ENCODE results near the gene SLC29A4.
"Not testable (repeated sequence)": the region's sequence is repeated elsewhere in the genome, so short reads cannot be mapped to it uniquely, and the experiment has no call there.

SLC29A4 gene

GRCh38 chr7:5270788-5271187, 12.0 kb upstream of the SLC29A4 start:
- Histone ChIP-seq H3K4me3 (ENCODE audit: insufficient read length, low read depth) (no peak overlapping the region), H3K9me3 (ENCODE audit: insufficient read depth, low read length) (no peaks in the 10 kb centered on the region), H3K4me1 (ENCODE audit: insufficient read depth, insufficient read length) (peaks cover 7% of the 10 kb centered on the region), H3K36me3 (ENCODE audit: insufficient read depth, insufficient read length, low read length) (no peaks in the 10 kb centered on the region), H3K27me3 (ENCODE audit: insufficient read depth, insufficient read length) (no peaks in the 10 kb centered on the region), H3K9ac (ENCODE audit: insufficient read length, low read depth) (no peak overlapping the region)
- TF ChIP-seq ZNF274 (IDR thresholded peaks at IDR 0.05; ENCODE audit: low read depth, low read length): no peak
- no peak for TF ChIP-seq YY1 (IDR thresholded peaks at IDR 0.05; ENCODE audit: insufficient read depth, insufficient read length)
- no peak for TF ChIP-seq SUZ12 (IDR thresholded peaks at IDR 0.05; ENCODE audit: extremely low read depth, insufficient read depth, insufficient read length)
- no peak for DNase-seq (ENCODE audit: low read depth, low spot score)

GRCh38 chr7:5273831-5274405, 8.8 kb upstream of the SLC29A4 start:
- DNase-seq (ENCODE audit: low read depth, low spot score); H3K4me3 ChIP-seq (ENCODE audit: insufficient read length, low read depth); H3K9ac ChIP-seq (ENCODE audit: insufficient read length, low read depth); H3K27me3 ChIP-seq (ENCODE audit: insufficient read depth, insufficient read length); H3K36me3 ChIP-seq (ENCODE audit: insufficient read depth, insufficient read length, low read length); H3K9me3 ChIP-seq (ENCODE audit: insufficient read depth, low read length); H3K4me1 ChIP-seq (ENCODE audit: insufficient read depth, insufficient read length): not testable (repeated sequence)

GRCh38 chr7:5274441-5274840, 8.3 kb upstream of the SLC29A4 start:
- TF ChIP-seq ZNF274 (IDR thresholded peaks at IDR 0.05; ENCODE audit: low read depth, low read length): no peak
- TF ChIP-seq SUZ12 (IDR thresholded peaks at IDR 0.05; ENCODE audit: extremely low read depth, insufficient read depth, insufficient read length): no peak
- TF ChIP-seq YY1 (IDR thresholded peaks at IDR 0.05; ENCODE audit: insufficient read depth, insufficient read length): no peak
- H3K4me1 ChIP-seq (ENCODE audit: insufficient read depth, insufficient read length): peaks cover 5% of the 10 kb centered on the region
- no peak overlapping the region for H3K9ac ChIP-seq (ENCODE audit: insufficient read length, low read depth)
- DNase-seq (ENCODE audit: low read depth, low spot score): no peak
- H3K27me3 ChIP-seq (ENCODE audit: insufficient read depth, insufficient read length): no peaks in the 10 kb centered on the region
- no peaks in the 10 kb centered on the region for H3K9me3 ChIP-seq (ENCODE audit: insufficient read depth, low read length)
- H3K36me3 ChIP-seq (ENCODE audit: insufficient read depth, insufficient read length, low read length): no peaks in the 10 kb centered on the region
- no peak overlapping the region for H3K4me3 ChIP-seq (ENCODE audit: insufficient read length, low read depth)

- not testable (repeated sequence) for DNase-seq (ENCODE audit: low read depth, low spot score); H3K9me3 ChIP-seq (ENCODE audit: insufficient read depth, low read length); H3K4me1 ChIP-seq (ENCODE audit: insufficient read depth, insufficient read length); H3K4me3 ChIP-seq (ENCODE audit: insufficient read length, low read depth); H3K27me3 ChIP-seq (ENCODE audit: insufficient read depth, insufficient read length); H3K9ac ChIP-seq (ENCODE audit: insufficient read length, low read depth); H3K36me3 ChIP-seq (ENCODE audit: insufficient read depth, insufficient read length, low read length)
These were observed 7.7 kb upstream of the SLC29A4 start for GRCh38 chr7:5274985-5275431.

- H3K36me3 ChIP-seq (ENCODE audit: insufficient read depth, insufficient read length, low read length); DNase-seq (ENCODE audit: low read depth, low spot score); H3K4me1 ChIP-seq (ENCODE audit: insufficient read depth, insufficient read length); H3K9ac ChIP-seq (ENCODE audit: insufficient read length, low read depth); H3K27me3 ChIP-seq (ENCODE audit: insufficient read depth, insufficient read length); H3K9me3 ChIP-seq (ENCODE audit: insufficient read depth, low read length); H3K4me3 ChIP-seq (ENCODE audit: insufficient read length, low read depth): not testable (repeated sequence)
These were observed 7.2 kb upstream of the SLC29A4 start for GRCh38 chr7:5275510-5275909.

- not testable (repeated sequence) for H3K27me3 ChIP-seq (ENCODE audit: insufficient read depth, insufficient read length); DNase-seq (ENCODE audit: low read depth, low spot score); H3K4me1 ChIP-seq (ENCODE audit: insufficient read depth, insufficient read length); H3K4me3 ChIP-seq (ENCODE audit: insufficient read length, low read depth); H3K9ac ChIP-seq (ENCODE audit: insufficient read length, low read depth); H3K9me3 ChIP-seq (ENCODE audit: insufficient read depth, low read length); H3K36me3 ChIP-seq (ENCODE audit: insufficient read depth, insufficient read length, low read length)
These were observed 6.6 kb upstream of the SLC29A4 start for GRCh38 chr7:5276123-5276522.

GRCh38 chr7:5276611-5277010, 6.1 kb upstream of the SLC29A4 start:
- TF ChIP-seq ZNF274 (IDR thresholded peaks at IDR 0.05; ENCODE audit: low read depth, low read length) (no peak), SUZ12 (IDR thresholded peaks at IDR 0.05; ENCODE audit: extremely low read depth, insufficient read depth, insufficient read length) (no peak), YY1 (IDR thresholded peaks at IDR 0.05; ENCODE audit: insufficient read depth, insufficient read length) (no peak)
- H3K4me1 ChIP-seq (ENCODE audit: insufficient read depth, insufficient read length): peaks cover 5% of the 10 kb centered on the region
- H3K27me3 ChIP-seq (ENCODE audit: insufficient read depth, insufficient read length): no peaks in the 10 kb centered on the region
- no peaks in the 10 kb centered on the region for H3K9me3 ChIP-seq (ENCODE audit: insufficient read depth, low read length)
- H3K9ac ChIP-seq (ENCODE audit: insufficient read length, low read depth): no peak overlapping the region
- no peak for DNase-seq (ENCODE audit: low read depth, low spot score)
- no peak overlapping the region for H3K4me3 ChIP-seq (ENCODE audit: insufficient read length, low read depth)
- no peaks in the 10 kb centered on the region for H3K36me3 ChIP-seq (ENCODE audit: insufficient read depth, insufficient read length, low read length)

GRCh38 chr7:5278766-5279165, 4.0 kb upstream of the SLC29A4 start:
- H3K9me3 ChIP-seq (ENCODE audit: insufficient read depth, low read length): no peaks in the 10 kb centered on the region
- H3K36me3 ChIP-seq (ENCODE audit: insufficient read depth, insufficient read length, low read length): no peaks in the 10 kb centered on the region
- no peak overlapping the region for H3K4me3 ChIP-seq (ENCODE audit: insufficient read length, low read depth)
- no peaks in the 10 kb centered on the region for H3K27me3 ChIP-seq (ENCODE audit: insufficient read depth, insufficient read length)
- peaks cover 5% of the 10 kb centered on the region for H3K4me1 ChIP-seq (ENCODE audit: insufficient read depth, insufficient read length)
- no peak for TF ChIP-seq ZNF274 (IDR thresholded peaks at IDR 0.05; ENCODE audit: low read depth, low read length)
- TF ChIP-seq SUZ12 (IDR thresholded peaks at IDR 0.05; ENCODE audit: extremely low read depth, insufficient read depth, insufficient read length): no peak
- H3K9ac ChIP-seq (ENCODE audit: insufficient read length, low read depth): no peak overlapping the region
- no peak for DNase-seq (ENCODE audit: low read depth, low spot score)
